Measurements from ENCODE around the gene EYS. TPM values are rescaled to one million over a fixed set of nuclear protein-coding genes. Genes with fewer than 3 reads are reported as not detected.

EYS gene
- total RNA-seq, 1 experiment from 2014 or later: not detected

- DNase-seq (ENCODE audit: extremely low read depth, low read depth): no peak
Measured at GRCh38 chr6:63673692-63674091, 2033.3 kb downstream of the EYS start.

DNA sequence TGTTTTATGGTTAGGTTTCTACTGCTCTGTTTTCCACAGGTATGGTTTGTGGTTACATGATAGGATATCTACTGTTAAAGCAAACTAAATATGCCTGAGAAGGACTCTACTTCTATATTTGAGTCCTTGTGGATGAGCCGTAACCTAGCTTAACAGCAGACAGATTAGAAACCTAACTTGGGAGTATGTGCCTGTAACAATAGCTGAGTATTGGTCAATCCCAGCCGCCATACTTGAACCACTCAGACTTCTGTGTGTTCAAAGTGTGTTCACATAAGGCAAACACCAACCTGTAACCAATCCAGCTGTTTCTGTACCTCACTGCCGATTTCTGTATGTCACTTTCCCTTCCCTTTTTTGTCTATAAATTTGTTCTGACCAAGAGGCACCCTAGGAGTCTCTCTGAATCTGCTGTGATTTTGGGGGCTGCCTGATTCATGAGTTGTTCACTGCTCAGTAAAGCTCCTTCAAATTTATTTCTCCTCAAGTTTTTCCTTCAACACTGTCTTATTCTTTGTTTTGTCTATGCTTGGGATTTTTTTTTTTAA, 2034.4 kb downstream of the EYS start:
- DNase-seq (ENCODE audit: extremely low read depth, low read depth): no peak

- no peak for DNase-seq (ENCODE audit: extremely low read depth, low read depth)
Measured at GRCh38 chr6:63671098-63671754, 2035.8 kb downstream of the EYS start.
